HL-60 (cell line): ENCODE measurements around the gene CCDC146.
A peak's percentile ranks its signal among the peaks of the same experiment; 100 is the strongest.

Experiments
- DNase-seq, 2 experiments: peaks; one replicate each; pipeline ENCODE4 v3.0.0-alpha.2; 2010 to 2020; ENCODE audit warnings: low read depth in 1 of 2, low spot score in 1 of 2
- H3K27ac ChIP-seq: fragments of 250-450 bp; sonication (Bioruptor Pico); replicated peaks from 2 replicates; pipeline ENCODE4 v1.5.1; 2020; ENCODE audit warnings: mild to moderate bottlenecking, moderate library complexity
- H3K27me3 ChIP-seq: fragments of 250-450 bp; sonication (Bioruptor Pico); 2 replicates; pipeline ENCODE4 v1.5.1; 2021; ENCODE audit warnings: mild to moderate bottlenecking, moderate library complexity; ENCODE audit not compliant: insufficient read depth, poor library complexity, severe bottlenecking
- H3K4me3 ChIP-seq: replicated peaks from 2 replicates; pipeline ENCODE4 v1.5.1; 2011; ENCODE audit warnings: mild to moderate bottlenecking, control low read depth, low read length; ENCODE audit not compliant: insufficient read depth
- GABPA ChIP-seq: IDR thresholded peaks from 2 replicates; pipeline ENCODE4 v1.6.1; 2012; ENCODE audit warnings: low read depth
- POLR2AphosphoS5 ChIP-seq: IDR thresholded peaks from 2 replicates; pipeline ENCODE4 v1.6.1; 2012; ENCODE audit warnings: low read depth
- REST ChIP-seq: IDR thresholded peaks from 2 replicates; pipeline ENCODE4 v1.6.1; 2012; ENCODE audit warnings: low read depth; ENCODE audit not compliant: insufficient replicate concordance
- SPI1 ChIP-seq: IDR thresholded peaks from 2 replicates; pipeline ENCODE4 v1.6.1; 2012; ENCODE audit warnings: low read depth, mild to moderate bottlenecking, borderline replicate concordance
- TF ChIP-seq, protein P1 (sequence below): IDR thresholded peaks from one replicate; pipeline ENCODE4 v1.5.1; 2011; ENCODE audit warnings: low read length, control low read depth, inconsistent platforms; ENCODE audit not compliant: insufficient read depth

CCDC146 gene

DNA sequence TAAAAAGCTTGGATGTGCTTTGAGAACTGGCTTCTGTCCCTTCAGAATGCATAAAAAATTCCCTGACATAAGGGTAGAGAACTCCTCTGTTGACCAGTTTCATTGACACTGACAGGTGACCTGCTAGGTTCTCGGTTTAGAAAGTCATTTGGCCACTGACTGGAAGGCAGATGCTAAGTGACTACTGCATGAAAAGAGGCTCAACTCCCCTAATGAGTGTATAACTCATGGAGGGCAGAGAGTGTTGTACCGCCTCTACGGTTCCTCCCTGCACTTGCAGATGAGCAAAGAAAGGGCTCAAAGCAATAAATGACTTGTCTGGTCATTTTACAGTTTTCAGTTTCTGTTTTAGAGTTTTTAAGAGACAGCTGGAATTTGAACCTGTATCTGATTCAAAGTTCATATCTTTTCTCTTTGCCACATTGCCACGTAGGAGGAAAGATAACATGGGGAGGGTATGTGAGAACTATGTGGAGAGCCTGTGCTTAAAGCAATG, 80.1 kb downstream of the CCDC146 start:
- no peak for DNase-seq
- Histone ChIP-seq H3K27ac (no peak overlapping the region), H3K27me3 (no peaks in the 10 kb centered on the region), H3K4me3 (no peak overlapping the region)
- no peak for TF ChIP-seq POLR2AphosphoS5
- TF ChIP-seq, protein P1, sequence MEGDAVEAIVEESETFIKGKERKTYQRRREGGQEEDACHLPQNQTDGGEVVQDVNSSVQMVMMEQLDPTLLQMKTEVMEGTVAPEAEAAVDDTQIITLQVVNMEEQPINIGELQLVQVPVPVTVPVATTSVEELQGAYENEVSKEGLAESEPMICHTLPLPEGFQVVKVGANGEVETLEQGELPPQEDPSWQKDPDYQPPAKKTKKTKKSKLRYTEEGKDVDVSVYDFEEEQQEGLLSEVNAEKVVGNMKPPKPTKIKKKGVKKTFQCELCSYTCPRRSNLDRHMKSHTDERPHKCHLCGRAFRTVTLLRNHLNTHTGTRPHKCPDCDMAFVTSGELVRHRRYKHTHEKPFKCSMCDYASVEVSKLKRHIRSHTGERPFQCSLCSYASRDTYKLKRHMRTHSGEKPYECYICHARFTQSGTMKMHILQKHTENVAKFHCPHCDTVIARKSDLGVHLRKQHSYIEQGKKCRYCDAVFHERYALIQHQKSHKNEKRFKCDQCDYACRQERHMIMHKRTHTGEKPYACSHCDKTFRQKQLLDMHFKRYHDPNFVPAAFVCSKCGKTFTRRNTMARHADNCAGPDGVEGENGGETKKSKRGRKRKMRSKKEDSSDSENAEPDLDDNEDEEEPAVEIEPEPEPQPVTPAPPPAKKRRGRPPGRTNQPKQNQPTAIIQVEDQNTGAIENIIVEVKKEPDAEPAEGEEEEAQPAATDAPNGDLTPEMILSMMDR = no peak
- TF ChIP-seq SPI1 = no peak
- no peak for TF ChIP-seq REST
- no peak for TF ChIP-seq GABPA

DNA sequence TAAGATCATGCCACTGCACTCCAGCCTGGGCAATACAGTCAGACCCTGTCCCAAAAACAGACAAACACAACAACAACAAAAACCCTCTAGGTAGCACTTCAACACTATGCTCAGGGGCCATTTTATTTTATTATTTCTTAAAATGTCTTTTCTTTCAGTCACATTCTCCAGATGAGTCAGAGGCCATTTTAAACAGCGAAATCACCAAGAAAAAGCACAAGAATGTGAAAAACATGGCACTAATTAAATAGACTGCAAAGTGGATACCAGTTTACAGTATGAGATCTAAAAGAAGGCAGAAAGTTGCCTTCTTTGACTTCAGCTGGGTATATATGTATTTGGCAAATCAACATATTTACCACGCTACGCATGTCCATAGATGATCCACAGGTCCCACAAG, 83.3 kb downstream of the CCDC146 start:
- no peaks in the 10 kb centered on the region for H3K27me3 ChIP-seq
- no peak overlapping the region for H3K27ac ChIP-seq
- DNase-seq = no peak
- no peak for TF ChIP-seq SPI1
- no peak for TF ChIP-seq POLR2AphosphoS5
- TF ChIP-seq GABPA = no peak
- TF ChIP-seq, protein P1 = no peak
- no peak for TF ChIP-seq REST
- H3K4me3 ChIP-seq = no peak overlapping the region

DNA sequence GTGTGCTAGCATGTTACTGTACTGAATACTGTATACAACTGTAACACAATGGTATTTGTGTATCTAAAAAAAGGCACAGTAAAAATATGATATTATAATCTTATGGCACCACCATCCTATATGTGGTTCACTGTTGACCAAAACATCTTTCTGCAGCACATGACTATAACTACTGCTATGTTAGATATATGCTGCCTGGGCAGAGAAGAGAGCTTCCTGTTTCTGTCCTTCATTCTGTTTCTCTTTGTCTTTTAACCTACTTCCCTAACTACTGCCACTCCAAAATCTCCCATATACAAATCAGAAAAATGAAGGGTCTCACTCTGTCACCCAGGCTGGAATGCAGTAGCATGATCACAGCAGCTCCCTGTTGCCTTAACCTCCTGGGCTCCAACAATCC, 86.0 kb downstream of the CCDC146 start:
- Histone ChIP-seq H3K4me3 (no peak overlapping the region), H3K27ac (peak overlapping the region; percentile 29), H3K27me3 (no peaks in the 10 kb centered on the region)
- peak in 1 of 2 experiments; percentile 18 for DNase-seq
- TF ChIP-seq SPI1 (no peak), REST (no peak), POLR2AphosphoS5 (no peak), GABPA (no peak)
- TF ChIP-seq, protein P1 = no peak
